SU-DHL-6 (cell line): ENCODE measurements around the gene GOSR2.

ENCODE experiments used
- CTCF ChIP-seq: fragments of 200-600 bp; sonication (generic); IDR thresholded peaks from one replicate; pipeline ENCODE4 v1.5.1; 2017; ENCODE audit warnings: antibody characterized with exemption, mild to moderate bottlenecking, low read length, moderate library complexity; ENCODE audit not compliant: insufficient read depth, poor library complexity, severe bottlenecking
- EZH2phosphoT487 ChIP-seq: fragments of 200-600 bp; sonication (generic), shearing (Covaris generic); conservative IDR thresholded peaks from 2 replicates; pipeline ENCODE4 v1.6.1; 2018; ENCODE audit warnings: mild to moderate bottlenecking, antibody characterized with exemption, low read length, moderate library complexity, mixed read lengths

- TF ChIP-seq CTCF, result no peak
- TF ChIP-seq EZH2phosphoT487, result no peak
These were observed 27.5 kb downstream of the GOSR2 start for GRCh38 chr17:46950342-46950996.
